AG08396 (cell line): ENCODE results near the gene DCLK2.
A peak's percentile ranks its signal among the peaks of the same experiment; 100 is the strongest.

Experiments
- DNase-seq: peaks from one replicate; pipeline ENCODE4 v3.0.0; 2012; ENCODE audit warnings: low spot score, mixed read lengths

Gene DCLK2

DNA sequence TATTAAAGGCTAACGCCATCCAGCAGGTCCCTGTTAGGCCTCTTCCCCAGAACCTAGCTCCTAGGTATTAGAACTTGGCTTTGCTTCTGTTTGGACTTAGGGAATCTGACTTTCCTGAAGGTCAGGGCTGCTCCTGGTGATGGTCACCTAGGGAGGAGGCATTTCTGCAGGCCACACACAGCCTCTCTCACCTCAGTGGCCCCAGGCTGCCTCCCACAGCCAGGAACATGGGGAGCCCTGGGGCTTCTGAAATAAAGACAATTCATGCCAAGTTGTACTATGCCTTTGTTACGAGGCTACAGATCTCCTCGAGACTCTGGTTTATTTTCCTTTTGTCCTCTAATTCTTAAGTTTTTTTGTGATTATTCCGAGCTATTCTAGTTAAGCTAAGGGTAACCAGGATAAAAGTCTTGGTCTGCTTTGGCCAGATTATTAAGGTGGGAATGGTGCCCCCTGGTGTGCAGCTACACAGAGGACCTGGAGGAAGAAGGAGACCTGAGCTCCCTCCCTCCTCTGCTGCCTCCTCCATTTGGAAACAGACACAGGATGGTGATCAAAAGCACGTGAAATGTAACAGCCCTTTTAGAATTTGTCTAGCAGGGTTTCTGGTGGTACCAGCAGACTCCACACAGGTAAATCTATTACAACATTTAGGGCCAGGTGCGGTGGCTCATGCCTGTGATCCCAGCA is 131.0 kb downstream of the DCLK2 start:
- peak; percentile 45 for DNase-seq

DNA sequence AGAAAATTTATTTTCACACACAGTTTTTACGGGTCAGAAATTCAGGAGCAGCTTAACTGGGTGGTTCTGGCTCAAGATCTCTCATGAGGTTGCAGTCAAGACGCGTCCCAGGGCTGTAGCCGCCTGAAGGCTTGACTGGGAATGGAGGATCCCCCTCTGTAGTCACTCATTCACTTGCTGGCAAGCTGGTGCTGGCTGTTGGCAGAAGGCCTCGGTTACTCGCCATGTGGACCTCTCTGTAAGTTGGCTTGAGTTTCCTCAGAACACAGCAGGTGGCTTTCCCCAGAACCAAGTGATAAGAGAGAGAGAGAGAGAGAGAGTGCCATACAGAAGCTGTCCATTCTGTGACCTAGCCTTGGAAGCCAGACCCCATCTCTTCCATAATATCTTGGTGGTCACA is 132.8 kb downstream of the DCLK2 start:
- DNase-seq, result no peak

GRCh38 chr4:150211799-150212445 is 133.7 kb downstream of the DCLK2 start:
- DNase-seq, result no peak

GRCh38 chr4:150212485-150212884 is 134.2 kb downstream of the DCLK2 start:
- no peak for DNase-seq

- DNase-seq, result no peak
Observed at GRCh38 chr4:150212927-150213326, 134.7 kb downstream of the DCLK2 start.

GRCh38 chr4:150215601-150216000 is 137.4 kb downstream of the DCLK2 start:
- no peak for DNase-seq

GRCh38 chr4:150216726-150217125 is 138.5 kb downstream of the DCLK2 start:
- DNase-seq, result no peak

DNA sequence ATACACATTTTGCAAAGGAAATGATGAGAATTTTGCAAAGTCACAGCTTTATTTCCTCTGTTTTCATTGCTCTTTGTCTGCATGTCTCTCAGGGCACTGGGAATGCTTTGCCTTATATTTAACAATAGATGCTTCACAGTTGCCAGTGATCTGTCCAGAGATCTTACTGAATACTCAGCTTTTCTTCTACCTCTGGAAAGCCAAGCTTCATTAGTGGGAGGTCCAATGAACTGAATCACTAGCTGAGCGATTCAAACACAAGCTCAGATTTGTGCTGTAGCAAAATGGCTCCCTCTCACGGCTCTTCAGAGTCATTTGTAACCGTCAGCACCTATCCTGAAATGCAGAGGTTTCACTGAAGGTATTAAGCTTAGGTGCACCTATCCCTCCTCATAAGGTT is 138.9 kb downstream of the DCLK2 start:
- DNase-seq, result peak; percentile 29

DNA sequence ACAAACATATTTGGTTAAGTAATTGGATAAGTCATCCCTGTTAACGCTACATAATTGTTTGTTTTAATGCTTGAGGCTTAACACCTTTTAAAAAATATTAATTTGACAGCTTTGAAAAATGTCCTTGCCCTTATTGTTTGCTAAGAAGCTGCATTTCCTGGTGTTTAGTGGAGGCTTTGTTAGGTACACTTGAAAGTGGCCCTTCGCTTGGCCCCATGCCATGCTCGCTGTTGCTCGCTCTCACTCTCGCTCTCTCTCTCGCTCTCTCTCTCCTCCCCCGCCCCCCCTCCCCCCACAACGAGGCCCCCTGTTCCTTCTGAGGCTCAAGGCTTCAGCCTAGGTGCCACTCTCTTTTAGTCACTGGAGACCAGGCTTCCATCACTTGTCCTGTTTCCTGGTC is 139.6 kb downstream of the DCLK2 start:
- DNase-seq, result no peak

- DNase-seq, result no peak
Observed at GRCh38 chr4:150218447-150218846, 140.2 kb downstream of the DCLK2 start.

DNA sequence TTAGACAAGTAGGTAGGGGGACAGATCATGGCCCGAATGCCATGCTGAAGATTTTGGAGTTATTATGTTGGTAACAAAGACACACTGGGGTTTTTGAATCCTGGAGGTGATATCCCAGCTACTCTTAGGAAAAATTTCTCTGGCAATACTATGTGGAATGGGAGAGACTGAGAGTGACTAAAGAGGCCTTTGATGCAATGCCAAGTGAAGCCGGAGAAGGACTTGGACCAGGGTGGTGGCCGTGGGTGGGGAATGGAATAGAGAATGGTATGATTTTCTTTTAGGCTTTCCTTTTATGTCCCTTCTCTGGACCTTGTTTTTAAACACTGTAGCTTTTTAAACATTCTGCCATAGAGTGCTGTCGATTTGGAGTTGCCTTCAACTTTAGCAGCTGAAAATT is 141.6 kb downstream of the DCLK2 start:
- DNase-seq, result no peak

DNA sequence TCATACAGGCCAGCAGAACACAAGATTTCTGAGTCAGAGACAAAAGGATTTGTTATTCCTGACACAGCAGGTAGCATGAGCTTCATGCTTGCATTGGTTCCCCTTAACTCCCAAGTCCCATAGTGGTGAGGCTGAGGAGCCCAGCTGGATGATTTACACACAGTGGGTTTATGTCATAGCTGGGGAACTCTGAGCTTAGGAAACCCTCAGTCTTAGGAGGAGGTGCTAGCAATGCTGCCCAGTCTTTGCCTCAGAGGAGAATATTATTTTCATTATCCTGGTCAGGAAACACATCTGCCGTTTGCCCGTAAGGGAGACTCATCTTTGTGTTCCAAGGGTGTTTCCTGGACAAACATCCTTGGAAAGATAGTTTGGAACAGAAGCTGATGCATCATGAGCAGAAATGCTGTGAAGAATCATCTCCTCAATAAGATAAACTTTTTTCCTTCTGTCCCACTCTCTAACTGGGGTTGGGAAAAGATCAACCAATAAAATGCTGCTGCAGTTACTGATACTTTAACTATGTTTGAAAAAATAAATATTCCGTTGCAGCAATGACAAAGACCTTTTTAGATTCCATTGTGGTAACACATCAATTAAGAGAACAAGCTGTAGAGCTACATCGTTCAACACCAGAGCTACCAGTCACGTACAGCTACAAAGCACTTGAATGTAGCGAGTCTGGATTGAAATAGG is 146.8 kb downstream of the DCLK2 start:
- DNase-seq, result peak; percentile 56

- no peak for DNase-seq
Observed at GRCh38 chr4:150229520-150229919, 151.3 kb downstream of the DCLK2 start.

DNA sequence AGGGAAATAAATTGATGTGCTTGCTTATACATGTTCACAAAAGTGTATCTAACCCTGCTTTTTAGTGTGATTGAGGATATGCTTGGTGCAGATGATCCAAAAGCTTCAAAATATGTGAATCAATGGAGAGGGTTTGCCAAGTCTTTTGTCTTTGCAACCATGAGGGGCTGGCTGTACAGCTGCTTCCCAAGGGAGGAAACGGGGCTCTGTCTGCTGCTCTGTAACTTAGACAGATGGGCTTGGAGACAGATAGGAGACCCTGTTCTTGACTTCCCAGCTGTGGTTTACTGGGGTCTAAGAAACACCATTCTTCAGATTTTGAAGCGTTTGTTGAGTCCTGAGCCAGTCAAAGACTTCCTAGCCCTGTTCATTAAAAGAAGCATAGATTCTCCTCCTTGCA is 152.3 kb downstream of the DCLK2 start:
- no peak for DNase-seq

DNA sequence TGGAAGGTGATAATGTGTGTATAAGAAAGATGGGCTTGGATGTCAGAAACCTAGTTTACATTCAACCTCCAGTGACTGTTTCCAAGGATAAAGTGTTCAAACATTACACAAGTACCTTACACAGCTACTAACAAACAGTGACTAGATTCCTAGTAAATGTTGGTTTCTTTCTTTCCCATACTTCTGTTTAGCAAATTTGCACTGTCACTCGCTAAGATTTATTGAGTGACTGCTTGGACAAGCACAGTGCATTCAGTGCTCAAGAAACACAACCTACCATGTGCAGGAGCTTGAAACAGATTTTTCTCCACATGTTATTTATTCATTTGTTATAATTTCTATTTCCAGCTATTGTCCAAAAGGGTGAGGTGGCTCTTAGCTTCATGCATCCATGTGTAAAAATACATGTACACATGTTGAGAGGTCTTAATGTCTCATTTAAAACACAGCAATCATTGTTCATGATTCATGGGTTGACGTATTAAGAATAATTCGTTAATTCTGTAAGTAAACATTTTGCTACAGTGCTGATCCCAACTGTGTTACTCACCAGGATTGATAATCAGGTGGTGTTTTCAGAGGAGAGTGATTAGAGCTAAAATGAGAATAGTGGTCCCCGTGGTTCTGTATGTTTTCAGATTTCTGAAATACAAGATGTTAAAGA is 153.0 kb downstream of the DCLK2 start:
- no peak for DNase-seq

- DNase-seq, result no peak
Observed at GRCh38 chr4:150232029-150232428, 153.8 kb downstream of the DCLK2 start.

- DNase-seq, result no peak
Observed at GRCh38 chr4:150234246-150234645, 156.0 kb downstream of the DCLK2 start.

- DNase-seq, result no peak
Observed at GRCh38 chr4:150235317-150235716, 157.1 kb downstream of the DCLK2 start.

GRCh38 chr4:150235808-150236271 is 157.6 kb downstream of the DCLK2 start:
- no peak for DNase-seq

GRCh38 chr4:150236626-150237025 is 158.4 kb downstream of the DCLK2 start:
- DNase-seq, result no peak

- peak; percentile 57 for DNase-seq
Observed at GRCh38 chr4:150237110-150237872, 159.0 kb downstream of the DCLK2 start.

GRCh38 chr4:150238591-150238990 is 160.3 kb downstream of the DCLK2 start:
- DNase-seq, result no peak
